ENCODE results near the gene GGT5.
"Not testable (repeated sequence)": the region's sequence is repeated elsewhere in the genome, so short reads cannot be mapped to it uniquely, and the experiment has no call there.

Gene GGT5

GRCh38 chr22:24217384-24217783, 27.5 kb downstream of the GGT5 start:
- ChIA-PET CTCF (interaction anchor here (1.0 to 9.6 kb wide), 2 partner anchors 13 to 33 kb away, joined by 3 to 67 read pairs; no protein-coding TSS in a partner anchor), POLR2A (no interaction called here)
- TF ChIP-seq CTCF (IDR thresholded peaks at IDR 0.05; ENCODE audit: control extremely low read depth, extremely low read depth, low read depth, missing control alignments), result no peak
- no peak for DNase-seq (ENCODE audit: extremely low spot score)

GRCh38 chr22:24216541-24217209, 28.2 kb downstream of the GGT5 start:
- ChIA-PET CTCF (interaction anchor here (0.8 to 9.6 kb wide), 3 partner anchors 9 to 26 kb away, joined by 3 to 67 read pairs (median 4); no protein-coding TSS in a partner anchor), POLR2A (no interaction called here)
- DNase-seq (ENCODE audit: extremely low spot score), result no peak
- TF ChIP-seq CTCF (IDR thresholded peaks at IDR 0.05; ENCODE audit: control extremely low read depth, extremely low read depth, low read depth, missing control alignments), result no peak

- ChIA-PET CTCF (interaction anchor here (0.7 to 9.6 kb wide), 2 partner anchors 16 to 20 kb away, joined by 4 to 67 read pairs; no protein-coding TSS in a partner anchor), POLR2A (no interaction called here)
- DNase-seq (ENCODE audit: extremely low spot score), result no peak
- TF ChIP-seq CTCF (IDR thresholded peaks at IDR 0.05; ENCODE audit: control extremely low read depth, extremely low read depth, low read depth, missing control alignments), result no peak
These were observed 30.2 kb downstream of the GGT5 start for GRCh38 chr22:24214467-24215285.

GRCh38 chr22:24213111-24213510, 31.8 kb downstream of the GGT5 start:
- DNase-seq (ENCODE audit: extremely low spot score); POLR2A ChIA-PET; CTCF ChIA-PET: not testable (repeated sequence)

GRCh38 chr22:24211716-24212115, 33.2 kb downstream of the GGT5 start:
- POLR2A ChIA-PET; DNase-seq (ENCODE audit: extremely low spot score): not testable (repeated sequence)
- CTCF ChIA-PET, result interaction anchor here (0.8 to 1.0 kb wide), 2 partner anchors 19 to 21 kb away, joined by 3 to 4 read pairs; no protein-coding TSS in a partner anchor

- DNase-seq (ENCODE audit: extremely low spot score); POLR2A ChIA-PET: not testable (repeated sequence)
- CTCF ChIA-PET, result interaction anchor here (1.0 kb wide), 1 partner anchor 22 kb away, joined by 3 read pairs; no protein-coding TSS in a partner anchor
These were observed 34.5 kb downstream of the GGT5 start for GRCh38 chr22:24210409-24210808.

GRCh38 chr22:24209687-24210086, 35.2 kb downstream of the GGT5 start:
- CTCF ChIA-PET, result interaction anchor here (1.0 kb wide), 1 partner anchor 22 kb away, joined by 3 read pairs; no protein-coding TSS in a partner anchor

More at GRCh38 chr22:24209687-24210086, 35.2 kb downstream of the GGT5 start:
- no peak for DNase-seq (ENCODE audit: extremely low spot score)
- POLR2A ChIA-PET, result no interaction called here
- no peak for TF ChIP-seq CTCF (IDR thresholded peaks at IDR 0.05; ENCODE audit: control extremely low read depth, extremely low read depth, low read depth, missing control alignments)

All from GM10248 (cell line).